ENCODE results near the gene OPCML. TPM values are rescaled to one million over a fixed set of nuclear protein-coding genes. Genes with fewer than 3 reads are reported as not detected.

The OPCML gene
- total and polyA plus RNA-seq, 2 donors from 2014 or later, result 0.77 to 1.1 TPM

- Histone ChIP-seq H3K4me3 (ENCODE audit: low read length in 3 of 3) (no peak overlapping the region), H3K4me1 (ENCODE audit: control insufficient read depth in 2 of 3, insufficient read depth in 2 of 3, low read depth in 1 of 3, low read length in 3 of 3) (no peaks in the 10 kb centered on the region), H3K27ac (ENCODE audit: low read depth in 2 of 2, low read length in 2 of 2) (no peak overlapping the region), H3K27me3 (ENCODE audit: control insufficient read depth, insufficient read depth, low read length) (peaks cover 18% of the 10 kb centered on the region), H3K9ac (ENCODE audit: low read length in 3 of 3) (no peak overlapping the region), H3K36me3 (ENCODE audit: control insufficient read depth in 2 of 3, insufficient read depth in 3 of 3, low read length in 3 of 3) (no peaks in the 10 kb centered on the region), H3K9me3 (ENCODE audit: control insufficient read depth in 2 of 3, insufficient read depth in 1 of 3, low read length in 3 of 3) (no peaks in the 10 kb centered on the region)
- DNase-seq, result peak in 1 of 5 donors; percentile 17
- no peak for TF ChIP-seq CTCF (IDR thresholded peaks at IDR 0.05; ENCODE audit: borderline replicate concordance, extremely low read depth, insufficient read depth)
- FAIRE-seq, result no peak
- intact Hi-C loops (cut with DNase I), result no loop called here
These were observed 1.8 kb downstream of the OPCML start for GRCh38 chr11:133530501-133530835.

GRCh38 chr11:133529807-133530500 is 2.3 kb downstream of the OPCML start:
- Histone ChIP-seq H3K4me3 (ENCODE audit: low read length in 3 of 3) (no peak overlapping the region), H3K4me1 (ENCODE audit: control insufficient read depth in 2 of 3, insufficient read depth in 2 of 3, low read depth in 1 of 3, low read length in 3 of 3) (no peaks in the 10 kb centered on the region), H3K9me3 (ENCODE audit: control insufficient read depth in 2 of 3, insufficient read depth in 1 of 3, low read length in 3 of 3) (no peaks in the 10 kb centered on the region), H3K27me3 (ENCODE audit: control insufficient read depth, insufficient read depth, low read length) (peaks cover 18% of the 10 kb centered on the region), H3K27ac (ENCODE audit: low read depth in 2 of 2, low read length in 2 of 2) (no peak overlapping the region), H3K36me3 (ENCODE audit: control insufficient read depth in 2 of 3, insufficient read depth in 3 of 3, low read length in 3 of 3) (no peaks in the 10 kb centered on the region), H3K9ac (ENCODE audit: low read length in 3 of 3) (no peak overlapping the region)
- no peak for TF ChIP-seq CTCF (IDR thresholded peaks at IDR 0.05; ENCODE audit: borderline replicate concordance, extremely low read depth, insufficient read depth)
- no peak for FAIRE-seq
- no peak for DNase-seq
- intact Hi-C loops (cut with DNase I), result no loop called here

GRCh38 chr11:133526790-133527189 is 5.5 kb downstream of the OPCML start:
- FAIRE-seq, result no peak
- intact Hi-C loops (cut with DNase I), result no loop called here
- H3K27me3 ChIP-seq (ENCODE audit: control insufficient read depth, insufficient read depth, low read length), result peaks cover 14% of the 10 kb centered on the region

More at GRCh38 chr11:133526790-133527189, 5.5 kb downstream of the OPCML start:
- no peak overlapping the region for H3K4me3 ChIP-seq (ENCODE audit: low read length in 3 of 3)
- H3K9me3 ChIP-seq (ENCODE audit: control insufficient read depth in 2 of 3, insufficient read depth in 1 of 3, low read length in 3 of 3), result no peaks in the 10 kb centered on the region
- no peak overlapping the region for H3K27ac ChIP-seq (ENCODE audit: low read depth in 2 of 2, low read length in 2 of 2)
- H3K36me3 ChIP-seq (ENCODE audit: control insufficient read depth in 2 of 3, insufficient read depth in 3 of 3, low read length in 3 of 3), result no peaks in the 10 kb centered on the region
- no peak for DNase-seq
- no peak for TF ChIP-seq CTCF (IDR thresholded peaks at IDR 0.05; ENCODE audit: borderline replicate concordance, extremely low read depth, insufficient read depth)
- no peak overlapping the region for H3K9ac ChIP-seq (ENCODE audit: low read length in 3 of 3)
- no peaks in the 10 kb centered on the region for H3K4me1 ChIP-seq (ENCODE audit: control insufficient read depth in 2 of 3, insufficient read depth in 2 of 3, low read depth in 1 of 3, low read length in 3 of 3)

Data from kidney (tissue), 14 donors.